Measurements from ENCODE around the gene FBXO10.

FBXO10 gene

DNA sequence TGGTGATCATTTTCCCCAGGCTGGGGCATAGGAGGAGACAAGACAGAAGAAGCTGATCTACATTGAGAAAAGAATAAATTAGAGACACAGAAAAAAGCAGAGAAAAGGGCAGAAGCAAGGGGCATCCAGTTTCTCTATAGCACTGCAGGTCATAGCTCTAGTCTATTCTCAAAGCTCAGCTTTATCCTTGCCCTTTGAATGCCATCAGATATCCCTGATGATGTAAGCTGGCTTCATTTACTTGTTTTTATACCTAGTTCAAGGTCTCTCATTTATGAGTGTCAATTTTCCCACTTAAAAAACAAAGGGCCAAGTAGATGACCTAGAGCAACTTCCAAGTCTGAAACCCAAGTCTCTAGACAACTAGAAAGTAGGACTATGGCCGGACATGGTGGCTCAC, 32.7 kb downstream of the FBXO10 start:
- H3K4ac ChIP-seq (ENCODE audit: low read depth in 1 of 2, low read length in 2 of 2), result no peak overlapping the region
- H2BK120ac ChIP-seq (ENCODE audit: low read depth, low read length), result no peak overlapping the region
- H2BK12ac ChIP-seq (ENCODE audit: low read length in 2 of 2), result no peak overlapping the region

DNA sequence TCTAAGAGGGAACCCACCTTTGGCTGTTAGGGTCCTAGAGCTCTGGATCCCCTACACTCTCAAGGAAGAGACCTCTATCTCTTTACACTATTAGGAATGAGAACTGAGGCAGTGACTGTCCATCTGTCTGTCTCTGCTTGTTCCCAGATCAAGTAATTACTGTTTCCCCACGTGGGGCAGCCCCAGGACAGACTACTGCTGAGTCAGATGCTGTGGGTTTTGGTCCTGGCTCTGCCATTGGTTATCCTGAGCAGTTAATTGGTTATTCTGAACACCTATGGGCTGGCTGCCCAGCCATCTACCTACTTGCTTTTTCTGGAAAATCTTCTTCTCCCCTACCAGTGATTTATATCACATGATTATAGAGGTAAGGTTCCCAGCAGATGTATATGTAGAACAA, 33.3 kb downstream of the FBXO10 start:
- DNase-seq, result no peak
- H3K79me1 ChIP-seq (replicated peaks; ENCODE audit: low read length, poor library complexity, severe bottlenecking), result peaks cover 6% of the 10 kb centered on the region
- no peak overlapping the region for H3K18ac ChIP-seq (ENCODE audit: low read depth in 1 of 2, low read length in 2 of 2)
- H3K9me3 ChIP-seq (ENCODE audit: control insufficient read depth, low read length), result no peaks in the 10 kb centered on the region
- no peak overlapping the region for H3K4me3 ChIP-seq (ENCODE audit: insufficient read depth in 1 of 2, low read depth in 1 of 2, low read length in 2 of 2)
- no peak overlapping the region for H4K8ac ChIP-seq (ENCODE audit: low read length)
- 100% methylated on average over 1 of the region's 1 CpG for WGBS
- H4K91ac ChIP-seq (ENCODE audit: low read length), result no peak overlapping the region
- H3K23ac ChIP-seq (ENCODE audit: low read length in 2 of 2), result no peak overlapping the region
- no peak overlapping the region for H2BK120ac ChIP-seq (ENCODE audit: low read depth, low read length)
- no peak overlapping the region for H3K14ac ChIP-seq (ENCODE audit: low read length in 2 of 2)
- no peak overlapping the region for H2AFZ ChIP-seq (ENCODE audit: low read depth, low read length)
- H3K4me1 ChIP-seq (ENCODE audit: control insufficient read depth, insufficient read depth, low read depth, low read length), result no peaks in the 10 kb centered on the region
- H3K27me3 ChIP-seq (ENCODE audit: control insufficient read depth in 1 of 2, insufficient read depth in 1 of 2, low read length in 2 of 2), result no peaks in the 10 kb centered on the region
- H3K4me2 ChIP-seq (ENCODE audit: low read length, poor library complexity, severe bottlenecking), result no peak overlapping the region
- H2BK12ac ChIP-seq (ENCODE audit: low read length in 2 of 2), result no peak overlapping the region
- no peak overlapping the region for H2BK15ac ChIP-seq (ENCODE audit: low read depth, poor library complexity, severe bottlenecking)
- no peak overlapping the region for H2BK5ac ChIP-seq (ENCODE audit: low read depth, low read length, poor library complexity, severe bottlenecking)
- H3K4ac ChIP-seq (ENCODE audit: low read depth in 1 of 2, low read length in 2 of 2), result no peak overlapping the region
- H3K27ac ChIP-seq (ENCODE audit: low read length, poor library complexity, severe bottlenecking), result no peak overlapping the region
- H2AK5ac ChIP-seq (ENCODE audit: low read length, severe bottlenecking), result no peak overlapping the region
- no peak overlapping the region for H3K9ac ChIP-seq (ENCODE audit: low read length)
- peaks cover 12 to 37% of the 10 kb centered on the region in 2 experiments for H3K36me3 ChIP-seq (ENCODE audit: control insufficient read depth in 1 of 2, insufficient read depth in 2 of 2, low read depth in 1 of 2, low read length in 2 of 2)

More for the DNA sequence above, 32.7 kb downstream of the FBXO10 start:
- Histone ChIP-seq H3K9me3 (ENCODE audit: control insufficient read depth, low read length) (no peaks in the 10 kb centered on the region), H3K4me3 (ENCODE audit: insufficient read depth in 1 of 2, low read depth in 1 of 2, low read length in 2 of 2) (no peak overlapping the region), H2BK15ac (ENCODE audit: low read depth, poor library complexity, severe bottlenecking) (no peak overlapping the region), H4K8ac (ENCODE audit: low read length) (no peak overlapping the region), H4K91ac (ENCODE audit: low read length) (no peak overlapping the region), H3K27ac (ENCODE audit: low read length, poor library complexity, severe bottlenecking) (no peak overlapping the region), H3K14ac (ENCODE audit: low read length in 2 of 2) (no peak overlapping the region), H2AK5ac (ENCODE audit: low read length, severe bottlenecking) (no peak overlapping the region), H3K4me1 (ENCODE audit: control insufficient read depth, insufficient read depth, low read depth, low read length) (no peaks in the 10 kb centered on the region), H3K18ac (ENCODE audit: low read depth in 1 of 2, low read length in 2 of 2) (no peak overlapping the region), H3K79me1 (replicated peaks; ENCODE audit: low read length, poor library complexity, severe bottlenecking) (peaks cover 6% of the 10 kb centered on the region), H3K23ac (ENCODE audit: low read length in 2 of 2) (no peak overlapping the region), H2AFZ (ENCODE audit: low read depth, low read length) (no peak overlapping the region), H2BK5ac (ENCODE audit: low read depth, low read length, poor library complexity, severe bottlenecking) (no peak overlapping the region), H3K36me3 (ENCODE audit: control insufficient read depth in 1 of 2, insufficient read depth in 2 of 2, low read depth in 1 of 2, low read length in 2 of 2) (peaks cover 7 to 32% of the 10 kb centered on the region in 2 experiments), H3K27me3 (ENCODE audit: control insufficient read depth in 1 of 2, insufficient read depth in 1 of 2, low read length in 2 of 2) (no peaks in the 10 kb centered on the region), H3K4me2 (ENCODE audit: low read length, poor library complexity, severe bottlenecking) (no peak overlapping the region), H3K9ac (ENCODE audit: low read length) (no peak overlapping the region)
- 100% methylated on average over 1 of the region's 1 CpG for WGBS
- no peak for DNase-seq

DNA sequence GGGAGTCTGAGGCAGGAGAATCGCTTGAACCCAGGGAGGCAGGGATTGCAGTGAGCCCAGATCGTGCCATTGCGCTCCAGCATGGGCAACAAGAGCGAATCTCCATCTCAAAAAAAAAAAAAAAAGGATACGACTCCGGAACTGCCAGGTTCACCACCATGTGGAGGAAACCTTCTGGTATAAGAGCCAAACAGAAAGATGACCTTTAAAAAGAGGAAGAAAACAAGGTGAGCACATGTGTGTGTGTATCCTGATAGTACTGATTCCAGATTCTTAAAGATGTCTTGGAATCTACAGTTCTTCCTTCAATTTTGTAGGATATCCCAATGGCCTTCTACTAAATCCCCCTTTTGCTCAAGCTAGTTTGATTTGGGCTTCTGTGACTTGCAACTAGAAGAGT, 33.7 kb downstream of the FBXO10 start:
- Histone ChIP-seq H2BK15ac (ENCODE audit: low read depth, poor library complexity, severe bottlenecking) (no peak overlapping the region), H2BK12ac (ENCODE audit: low read length in 2 of 2) (no peak overlapping the region), H3K4ac (ENCODE audit: low read depth in 1 of 2, low read length in 2 of 2) (no peak overlapping the region), H3K9me3 (ENCODE audit: control insufficient read depth, low read length) (no peaks in the 10 kb centered on the region), H3K4me3 (ENCODE audit: insufficient read depth in 1 of 2, low read depth in 1 of 2, low read length in 2 of 2) (no peak overlapping the region), H3K79me1 (replicated peaks; ENCODE audit: low read length, poor library complexity, severe bottlenecking) (peaks cover 6% of the 10 kb centered on the region), H3K4me2 (ENCODE audit: low read length, poor library complexity, severe bottlenecking) (no peak overlapping the region), H3K27ac (ENCODE audit: low read length, poor library complexity, severe bottlenecking) (no peak overlapping the region), H2BK5ac (ENCODE audit: low read depth, low read length, poor library complexity, severe bottlenecking) (no peak overlapping the region), H3K36me3 (ENCODE audit: control insufficient read depth in 1 of 2, insufficient read depth in 2 of 2, low read depth in 1 of 2, low read length in 2 of 2) (peaks cover 15 to 42% of the 10 kb centered on the region in 2 experiments), H3K27me3 (ENCODE audit: control insufficient read depth in 1 of 2, insufficient read depth in 1 of 2, low read length in 2 of 2) (no peaks in the 10 kb centered on the region), H4K91ac (ENCODE audit: low read length) (no peak overlapping the region), H3K23ac (ENCODE audit: low read length in 2 of 2) (no peak overlapping the region), H3K14ac (ENCODE audit: low read length in 2 of 2) (no peak overlapping the region), H3K4me1 (ENCODE audit: control insufficient read depth, insufficient read depth, low read depth, low read length) (no peaks in the 10 kb centered on the region), H2BK120ac (ENCODE audit: low read depth, low read length) (no peak overlapping the region), H2AFZ (ENCODE audit: low read depth, low read length) (no peak overlapping the region), H3K18ac (ENCODE audit: low read depth in 1 of 2, low read length in 2 of 2) (no peak overlapping the region), H4K8ac (ENCODE audit: low read length) (no peak overlapping the region), H3K9ac (ENCODE audit: low read length) (no peak overlapping the region), H2AK5ac (ENCODE audit: low read length, severe bottlenecking) (no peak overlapping the region)
- no peak for DNase-seq
- WGBS, result over 99% methylated on average over 6 of the region's 6 CpGs

DNA sequence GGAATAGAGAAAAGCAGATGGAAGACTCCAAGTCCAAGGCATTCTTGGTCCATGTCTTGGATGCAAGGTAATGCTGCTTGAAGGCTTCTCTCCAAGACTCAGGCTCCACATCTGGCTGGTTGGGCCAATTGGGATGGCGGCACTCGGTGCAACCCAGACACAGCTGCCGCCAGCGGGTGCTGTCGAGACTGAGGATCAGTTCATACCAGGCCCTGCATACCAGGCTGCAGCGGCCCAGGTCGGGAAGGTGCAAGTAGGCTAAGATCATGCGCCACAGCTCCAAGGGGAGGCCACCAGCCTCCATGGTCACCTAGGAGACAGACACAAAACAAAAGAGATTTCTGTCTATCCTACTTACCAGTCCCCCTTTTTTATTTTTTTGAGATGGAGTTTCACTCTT, 34.7 kb downstream of the FBXO10 start:
- Histone ChIP-seq H3K4me1 (ENCODE audit: control insufficient read depth, insufficient read depth, low read depth, low read length) (no peaks in the 10 kb centered on the region), H2BK5ac (ENCODE audit: low read depth, low read length, poor library complexity, severe bottlenecking) (no peak overlapping the region), H3K4ac (ENCODE audit: low read depth in 1 of 2, low read length in 2 of 2) (no peak overlapping the region), H2AK5ac (ENCODE audit: low read length, severe bottlenecking) (no peak overlapping the region), H3K14ac (ENCODE audit: low read length in 2 of 2) (no peak overlapping the region), H3K4me3 (ENCODE audit: insufficient read depth in 1 of 2, low read depth in 1 of 2, low read length in 2 of 2) (no peak overlapping the region), H2BK15ac (ENCODE audit: low read depth, poor library complexity, severe bottlenecking) (no peak overlapping the region), H2AFZ (ENCODE audit: low read depth, low read length) (no peak overlapping the region), H3K23ac (ENCODE audit: low read length in 2 of 2) (no peak overlapping the region), H3K9ac (ENCODE audit: low read length) (no peak overlapping the region), H3K36me3 (ENCODE audit: control insufficient read depth in 1 of 2, insufficient read depth in 2 of 2, low read depth in 1 of 2, low read length in 2 of 2) (peaks cover 23 to 52% of the 10 kb centered on the region in 2 experiments), H3K27me3 (ENCODE audit: control insufficient read depth in 1 of 2, insufficient read depth in 1 of 2, low read length in 2 of 2) (no peaks in the 10 kb centered on the region), H2BK12ac (ENCODE audit: low read length in 2 of 2) (no peak overlapping the region), H3K79me1 (replicated peaks; ENCODE audit: low read length, poor library complexity, severe bottlenecking) (peaks cover 6% of the 10 kb centered on the region), H3K18ac (ENCODE audit: low read depth in 1 of 2, low read length in 2 of 2) (no peak overlapping the region), H2BK120ac (ENCODE audit: low read depth, low read length) (no peak overlapping the region), H4K8ac (ENCODE audit: low read length) (no peak overlapping the region), H3K4me2 (ENCODE audit: low read length, poor library complexity, severe bottlenecking) (no peak overlapping the region), H3K27ac (ENCODE audit: low read length, poor library complexity, severe bottlenecking) (no peak overlapping the region), H3K9me3 (ENCODE audit: control insufficient read depth, low read length) (no peaks in the 10 kb centered on the region), H4K91ac (ENCODE audit: low read length) (no peak overlapping the region)
- no peak for DNase-seq
- WGBS, result 98% methylated on average over 8 of the region's 8 CpGs

Data from mesenchymal stem cell (in vitro differentiated cells and primary cell).